ENCODE results near the gene NDC1. TPM values are rescaled to one million over a fixed set of nuclear protein-coding genes. Genes with fewer than 3 reads are reported as not detected.

NDC1 gene
- total and polyA plus RNA-seq, 2 donors (not counting 3 experiments of a cell fraction or from before 2014, with no cell fraction given): 23.2 to 29.2 TPM

DNA sequence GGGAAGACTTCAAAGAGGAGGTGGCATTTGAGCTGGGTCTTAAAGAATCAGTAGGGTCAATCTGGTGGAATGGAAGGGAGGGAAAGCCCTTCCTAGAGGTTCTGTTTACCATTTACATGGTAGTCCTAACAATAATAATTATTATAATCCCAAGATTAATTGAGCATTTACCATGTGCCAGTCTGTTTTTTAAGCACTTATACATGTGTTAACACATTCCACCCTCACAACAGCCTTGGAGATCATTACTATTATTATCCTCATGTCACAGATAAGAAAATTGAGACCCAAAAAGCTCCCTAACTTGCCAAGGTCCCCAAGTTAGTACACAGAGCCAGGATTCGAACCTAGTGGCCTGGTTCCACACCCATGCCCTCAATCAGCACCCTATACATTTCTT is 109.9 kb downstream of the NDC1 start:
- intact Hi-C loops (cut with micrococcal nuclease): no loop called here
- Histone ChIP-seq H3K4me1 (ENCODE audit: control insufficient read depth, extremely low read depth, insufficient read depth, low read length) (no peaks in the 10 kb centered on the region), H4K20me1 (replicated peaks; ENCODE audit: control insufficient read depth, extremely low read depth, insufficient read depth, low read length) (no peaks in the 10 kb centered on the region), H3K4me2 (ENCODE audit: insufficient read depth, low read length) (no peak overlapping the region), H3K9me1 (replicated peaks; ENCODE audit: control insufficient read depth, extremely low read depth, insufficient read depth, low read length) (no peaks in the 10 kb centered on the region), H3K4me3 (replicated peaks in 1 of 3; ENCODE audit: insufficient read depth in 1 of 3, low read depth in 1 of 3, low read length in 3 of 3) (no peak overlapping the region), H3K9ac (replicated peaks; ENCODE audit: extremely low read depth, insufficient read depth, low read length) (no peak overlapping the region), H3K36me3 (ENCODE audit: control insufficient read depth in 2 of 2, extremely low read depth in 1 of 2, insufficient read depth in 2 of 2, low read length in 2 of 2) (no peaks in the 10 kb centered on the region), H3K27ac (ENCODE audit: insufficient read depth, low read depth, low read length) (no peak overlapping the region), H2AFZ (ENCODE audit: low read depth, low read length) (no peak overlapping the region), H3K27me3 (ENCODE audit: control insufficient read depth in 2 of 2, insufficient read depth in 2 of 2, low read length in 2 of 2) (peaks cover 14 to 39% of the 10 kb centered on the region in 2 experiments), H3K79me2 (ENCODE audit: control insufficient read depth, insufficient read depth, low read length) (no peaks in the 10 kb centered on the region), H3K9me3 (replicated peaks; ENCODE audit: control insufficient read depth, insufficient read depth, low read length) (no peaks in the 10 kb centered on the region)
- no TSS peak for BruUV-seq (replicated peaks)
- FAIRE-seq: no peak
- TF ChIP-seq, protein P1, sequence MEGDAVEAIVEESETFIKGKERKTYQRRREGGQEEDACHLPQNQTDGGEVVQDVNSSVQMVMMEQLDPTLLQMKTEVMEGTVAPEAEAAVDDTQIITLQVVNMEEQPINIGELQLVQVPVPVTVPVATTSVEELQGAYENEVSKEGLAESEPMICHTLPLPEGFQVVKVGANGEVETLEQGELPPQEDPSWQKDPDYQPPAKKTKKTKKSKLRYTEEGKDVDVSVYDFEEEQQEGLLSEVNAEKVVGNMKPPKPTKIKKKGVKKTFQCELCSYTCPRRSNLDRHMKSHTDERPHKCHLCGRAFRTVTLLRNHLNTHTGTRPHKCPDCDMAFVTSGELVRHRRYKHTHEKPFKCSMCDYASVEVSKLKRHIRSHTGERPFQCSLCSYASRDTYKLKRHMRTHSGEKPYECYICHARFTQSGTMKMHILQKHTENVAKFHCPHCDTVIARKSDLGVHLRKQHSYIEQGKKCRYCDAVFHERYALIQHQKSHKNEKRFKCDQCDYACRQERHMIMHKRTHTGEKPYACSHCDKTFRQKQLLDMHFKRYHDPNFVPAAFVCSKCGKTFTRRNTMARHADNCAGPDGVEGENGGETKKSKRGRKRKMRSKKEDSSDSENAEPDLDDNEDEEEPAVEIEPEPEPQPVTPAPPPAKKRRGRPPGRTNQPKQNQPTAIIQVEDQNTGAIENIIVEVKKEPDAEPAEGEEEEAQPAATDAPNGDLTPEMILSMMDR (IDR thresholded peaks at IDR 0.05; ENCODE audit: extremely low read depth in 1 of 2, insufficient read depth in 1 of 2, low read depth in 1 of 2, low read length in 2 of 2): no peak
- TF ChIP-seq POLR2AphosphoS5 (IDR thresholded peaks at IDR 0.05; ENCODE audit: insufficient read depth, low read depth, low read length) (no peak), GATA2 (IDR thresholded peaks at IDR 0.05; ENCODE audit: insufficient read depth, insufficient read length, low read depth, low read length) (no peak), POLR2A (IDR thresholded peaks at IDR 0.05; ENCODE audit: low read depth, low read length) (no peak), JUN (IDR thresholded peaks at IDR 0.05; ENCODE audit: borderline replicate concordance, insufficient read depth, insufficient read length, low read depth) (no peak), EZH2 (IDR thresholded peaks at IDR 0.05; ENCODE audit: borderline replicate concordance, low read depth, low read length, severe bottlenecking) (no peak), MAX (IDR thresholded peaks at IDR 0.05; ENCODE audit: insufficient read depth, insufficient read length) (no peak), FOS (IDR thresholded peaks at IDR 0.05; ENCODE audit: borderline replicate concordance, insufficient read depth, low read length) (no peak), MYC (IDR thresholded peaks at IDR 0.05; ENCODE audit: low read depth, low read length) (no peak)
- dilution Hi-C loops (cut with MboI; ENCODE audit: extremely low pct_ligation_motif_present, low sequenced_read_pairs): no loop called here
- ChIA-PET CTCF (interaction anchor here (0.9 to 1.2 kb wide), 2 partner anchors 12 to 26 kb away, joined by 3 read pairs; no protein-coding TSS in a partner anchor), POLR2A (no interaction called here)
- no peak for DNase-seq (ENCODE audit: low read depth, low spot score)

Measured in endothelial cell of umbilical vein (primary cell).